ENCODE data around the gene ALOX15B.
"Not testable (repeated sequence)": the region's sequence is repeated elsewhere in the genome, so short reads cannot be mapped to it uniquely, and the experiment has no call there.

The ALOX15B gene

GRCh38 chr17:8019166-8019565 is 19.7 kb upstream of the ALOX15B start:
- TF ChIP-seq CTCF (IDR thresholded peaks at IDR 0.05; ENCODE audit: extremely low read depth, insufficient read depth, missing control alignments), result no peak
- DNase-seq (ENCODE audit: low spot score), result no peak
- in situ Hi-C loops (cut with MboI; ENCODE audit: low pct_unique_long_range_greater_than_20kb, low sequenced_read_pairs, unreplicated experiment), result no loop called here

GRCh38 chr17:8019665-8020650 is 18.9 kb upstream of the ALOX15B start:
- in situ Hi-C loops (cut with MboI; ENCODE audit: low pct_unique_long_range_greater_than_20kb, low sequenced_read_pairs, unreplicated experiment), result no loop called here

DNA sequence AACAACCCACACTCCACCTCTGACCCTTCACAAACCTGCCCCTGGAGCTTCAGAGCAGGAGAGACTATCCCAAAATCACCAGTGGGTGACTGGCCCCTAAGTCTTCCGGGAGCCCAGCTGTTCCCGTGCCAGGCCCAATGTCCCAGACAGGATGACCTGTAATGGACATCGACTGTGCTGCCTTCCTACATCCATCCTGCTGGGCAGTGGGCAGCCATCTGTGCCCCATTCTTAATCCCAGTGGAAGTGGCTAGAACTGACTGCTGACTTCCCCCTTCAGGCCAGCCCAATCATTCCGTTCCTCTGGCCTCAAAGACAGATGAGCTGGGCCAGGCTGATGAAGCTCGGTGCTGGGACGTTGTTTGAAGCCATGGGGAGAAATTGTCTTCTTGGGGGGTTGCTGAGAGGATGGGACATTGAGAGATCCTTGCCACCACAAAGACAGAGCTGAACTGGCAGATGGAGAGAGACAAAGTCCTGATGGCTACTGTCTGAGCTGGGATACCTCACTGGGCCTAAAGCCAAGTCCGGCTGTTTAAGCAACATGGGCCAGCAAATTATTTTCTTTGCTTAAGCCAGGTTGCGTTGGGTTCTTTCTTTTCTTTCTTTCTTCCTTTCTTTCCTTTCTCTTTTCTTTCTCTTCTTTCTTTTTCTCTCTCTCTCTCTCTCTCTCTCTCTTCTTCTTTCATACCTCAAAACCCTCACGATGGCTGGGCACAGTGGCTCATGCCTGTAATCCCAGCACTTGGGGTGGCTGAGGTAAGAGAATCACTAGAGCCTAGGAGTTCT is 17.9 kb upstream of the ALOX15B start:
- in situ Hi-C loops (cut with MboI; ENCODE audit: low pct_unique_long_range_greater_than_20kb, low sequenced_read_pairs, unreplicated experiment), result no loop called here
- DNase-seq (ENCODE audit: low spot score), result no peak
- TF ChIP-seq CTCF (IDR thresholded peaks at IDR 0.05; ENCODE audit: extremely low read depth, insufficient read depth, missing control alignments), result no peak

More at GRCh38 chr17:8019665-8020650, 18.9 kb upstream of the ALOX15B start:
- DNase-seq (ENCODE audit: low spot score), result no peak
- TF ChIP-seq CTCF (IDR thresholded peaks at IDR 0.05; ENCODE audit: extremely low read depth, insufficient read depth, missing control alignments), result no peak

- in situ Hi-C loops (cut with MboI; ENCODE audit: low pct_unique_long_range_greater_than_20kb, low sequenced_read_pairs, unreplicated experiment), result no loop called here
- TF ChIP-seq CTCF (IDR thresholded peaks at IDR 0.05; ENCODE audit: extremely low read depth, insufficient read depth, missing control alignments), result no peak
- no peak for DNase-seq (ENCODE audit: low spot score)
Measured at GRCh38 chr17:8021565-8022359, 17.1 kb upstream of the ALOX15B start.

DNA sequence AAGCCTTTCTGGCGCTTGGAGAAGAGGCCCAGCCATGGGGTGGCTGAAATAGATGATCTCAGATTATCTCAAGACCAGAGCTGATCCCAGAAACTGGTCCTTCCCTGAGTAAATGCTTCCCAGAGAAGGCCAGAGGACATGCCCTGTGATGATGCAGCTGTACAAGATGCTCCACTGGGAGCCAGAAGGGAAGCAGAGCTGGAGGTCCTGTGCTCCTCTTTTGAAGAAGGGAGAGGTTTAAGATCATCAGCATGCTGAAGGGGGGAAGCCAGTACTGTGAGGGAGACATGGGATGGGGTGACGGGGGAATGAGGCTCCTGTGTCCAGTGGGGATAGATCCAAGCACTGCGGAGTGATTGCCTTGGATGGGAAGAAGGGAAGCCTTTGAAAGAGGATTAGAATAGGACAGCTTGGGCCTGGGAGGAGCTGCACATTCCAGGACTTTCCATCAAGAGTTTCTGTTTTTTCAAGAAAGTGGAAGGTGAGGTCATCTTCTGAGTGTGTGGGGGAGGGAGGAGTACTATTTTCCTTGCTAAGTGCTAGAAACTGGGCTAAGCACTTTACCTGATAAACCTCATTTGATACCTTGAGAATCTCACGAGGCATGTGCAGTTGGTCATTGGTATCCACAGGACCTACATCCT is 16.4 kb upstream of the ALOX15B start:
- no peak for TF ChIP-seq CTCF (IDR thresholded peaks at IDR 0.05; ENCODE audit: extremely low read depth, insufficient read depth, missing control alignments)
- no peak for DNase-seq (ENCODE audit: low spot score)
- in situ Hi-C loops (cut with MboI; ENCODE audit: low pct_unique_long_range_greater_than_20kb, low sequenced_read_pairs, unreplicated experiment), result no loop called here

- DNase-seq (ENCODE audit: low spot score); in situ Hi-C loops (cut with MboI; ENCODE audit: low pct_unique_long_range_greater_than_20kb, low sequenced_read_pairs, unreplicated experiment): not testable (repeated sequence)
Measured at GRCh38 chr17:8024161-8024560, 14.7 kb upstream of the ALOX15B start.

Data from GM13977 (cell line).